HepG2 (cell line): Measurements from ENCODE around the gene SBDS. TPM values are rescaled to one million over a fixed set of nuclear protein-coding genes. Genes with fewer than 3 reads are reported as not detected.
"Not testable (repeated sequence)": the region's sequence is repeated elsewhere in the genome, so short reads cannot be mapped to it uniquely, and the experiment has no call there.

Experiments used
- ATF1 ChIP-seq: IDR thresholded peaks from 2 replicates; pipeline ENCODE4 v1.6.1; 2016; ENCODE audit warnings: mild to moderate bottlenecking, control low read depth
- CAMTA2 ChIP-seq: sonication (generic); formaldehyde crosslinking; IDR thresholded peaks from 2 replicates; pipeline ENCODE4 v1.4.0; 2020; ENCODE audit warnings: mild to moderate bottlenecking, missing genetic modification reagents, borderline replicate concordance
- FOXK2 ChIP-seq: fragments of 450-650 bp; IDR thresholded peaks from 2 replicates; pipeline ENCODE4 v1.6.1; 2016
- FOXP1 ChIP-seq, 2 experiments: fragments of 450-650 bp in 1 of 2; IDR thresholded peaks; 2 replicates each; pipeline ENCODE4 v1.6.1; 2017 to 2018; ENCODE audit warnings: antibody characterized with exemption in 1 of 2
- HCFC1 ChIP-seq: fragments of 150-350 bp; IDR thresholded peaks from 2 replicates; pipeline ENCODE4 v1.6.1; 2014; ENCODE audit warnings: low read depth, low read length
- HMGXB4 ChIP-seq, 2 experiments: sonication (generic) in 1 of 2; formaldehyde crosslinking in 1 of 2; IDR thresholded peaks; 2 replicates each; pipeline versions ENCODE4 v1.4.0 to v1.6.1; 2018 to 2020; ENCODE audit warnings: missing genetic modification reagents in 2 of 2, borderline replicate concordance in 1 of 2, low read depth in 1 of 2, mild to moderate bottlenecking in 1 of 2, missing biosample characterization in 1 of 2
- HOXA5 ChIP-seq: sonication (generic); formaldehyde crosslinking; IDR thresholded peaks from 2 replicates; pipeline ENCODE4 v1.4.0; 2020; ENCODE audit warnings: missing genetic modification reagents
- IRF2 ChIP-seq: IDR thresholded peaks from 2 replicates; pipeline ENCODE4 v1.6.1; 2018; ENCODE audit warnings: missing genetic modification reagents, missing compliant biosample characterization
- KAT7 ChIP-seq: IDR thresholded peaks from 2 replicates; pipeline ENCODE4 v1.6.1; 2018; ENCODE audit warnings: borderline replicate concordance, missing compliant biosample characterization
- KLF11 ChIP-seq: IDR thresholded peaks from 2 replicates; pipeline ENCODE4 v1.6.1; 2016; ENCODE audit warnings: missing compliant biosample characterization
- MAX ChIP-seq: IDR thresholded peaks from 2 replicates; pipeline ENCODE4 v1.6.1; 2012; ENCODE audit warnings: inconsistent platforms
- MED13 ChIP-seq: sonication (generic); formaldehyde crosslinking; IDR thresholded peaks from 2 replicates; pipeline ENCODE4 v1.5.0; 2020; ENCODE audit warnings: missing genetic modification reagents
- MEIS2 ChIP-seq: sonication (generic); formaldehyde crosslinking; IDR thresholded peaks from 2 replicates; pipeline ENCODE4 v1.9.0; 2021; ENCODE audit warnings: mild to moderate bottlenecking, missing genetic modification reagents
- MTA1 ChIP-seq: sonication (generic); formaldehyde crosslinking; IDR thresholded peaks from 2 replicates; pipeline ENCODE4 v1.4.0; 2020; ENCODE audit warnings: missing genetic modification reagents, mild to moderate bottlenecking, borderline replicate concordance
- NCOA1 ChIP-seq: sonication (generic); formaldehyde crosslinking; IDR thresholded peaks from 2 replicates; pipeline ENCODE4 v1.9.0; 2021; ENCODE audit warnings: missing genetic modification reagents
- POLR2G ChIP-seq: fragments of 200-400 bp; formaldehyde crosslinking; IDR thresholded peaks from 2 replicates; pipeline ENCODE4 v1.6.1; 2018; ENCODE audit warnings: mild to moderate bottlenecking, low read depth, low read length, moderate library complexity
- RFX5 ChIP-seq: IDR thresholded peaks from 2 replicates; pipeline ENCODE4 v1.6.1; 2011; ENCODE audit warnings: low read depth, low read length, improper control_type of control experiment
- SP1 ChIP-seq, 2 experiments: fragments of 450-650 bp in 1 of 2; sonication (generic) in 1 of 2; formaldehyde crosslinking in 1 of 2; IDR thresholded peaks; 2 replicates each; pipeline versions ENCODE4 v1.4.0 to v1.6.1; 2016 to 2020; ENCODE audit warnings: missing genetic modification reagents in 1 of 2
- SP5 ChIP-seq: IDR thresholded peaks from 2 replicates; pipeline ENCODE4 v1.6.1; 2016; ENCODE audit warnings: low read depth, borderline replicate concordance
- ZNF589 ChIP-seq: sonication (generic); formaldehyde crosslinking; conservative IDR thresholded peaks from 2 replicates; pipeline ENCODE4 v1.8.0; 2022; ENCODE audit warnings: mild to moderate bottlenecking, moderate library complexity, missing genetic modification reagents
- polyA plus RNA-seq, 8 experiments: library from polyadenylated mRNA; depleted of rRNA in 3 of 8; stranded (reverse) in 7 of 8; unstranded in 1 of 8; fragments of >200 nt; fragmentation: Illumina TruSeq in 4 of 8; extraction: Trizol in 4 of 8; gene quantifications; 2 replicates each; pipeline versions ENCODE4 v1.2.1 to v1.2.3, GENCODE V29; 2011 to 2016; ENCODE audit warnings: low read depth in 4 of 8, missing spikeins in 1 of 8, mixed read lengths in 1 of 8; ENCODE audit not compliant: insufficient read depth in 1 of 8
- total RNA-seq, 5 experiments: library from RNA; depleted of rRNA; stranded (reverse); fragments of >200 nt; fragmentation: Illumina TruSeq; extraction: Trizol; gene quantifications; 2 replicates each; pipeline ENCODE4 v1.2.3, GENCODE V29; 2016; ENCODE audit warnings: low read depth in 1 of 5
- TF ChIP-seq, protein P1 (sequence below): sonication (generic); formaldehyde crosslinking; IDR thresholded peaks from 2 replicates; pipeline ENCODE4 v1.4.0; 2020; ENCODE audit warnings: mild to moderate bottlenecking, missing genetic modification reagents
- TF ChIP-seq, protein P2 (sequence below): sonication (generic); formaldehyde crosslinking; IDR thresholded peaks from 2 replicates; pipeline ENCODE4 v1.4.0; 2020; ENCODE audit warnings: missing genetic modification reagents
- TF ChIP-seq, protein P3 (sequence below): sonication (generic); formaldehyde crosslinking; IDR thresholded peaks from 2 replicates; pipeline ENCODE4 v1.5.0; 2020; ENCODE audit warnings: missing genetic modification reagents
- TF ChIP-seq, protein P4 (sequence below): sonication (generic); formaldehyde crosslinking; IDR thresholded peaks from 2 replicates; pipeline ENCODE4 v1.8.1; 2023; ENCODE audit warnings: missing genetic modification reagents, mild to moderate bottlenecking, borderline replicate concordance

Gene SBDS
- total and polyA plus RNA-seq, 2 of the 13 experiments (the other 11 are each of a cell fraction or from before 2014, with no cell fraction given): 39.1 to 79.3 TPM

DNA sequence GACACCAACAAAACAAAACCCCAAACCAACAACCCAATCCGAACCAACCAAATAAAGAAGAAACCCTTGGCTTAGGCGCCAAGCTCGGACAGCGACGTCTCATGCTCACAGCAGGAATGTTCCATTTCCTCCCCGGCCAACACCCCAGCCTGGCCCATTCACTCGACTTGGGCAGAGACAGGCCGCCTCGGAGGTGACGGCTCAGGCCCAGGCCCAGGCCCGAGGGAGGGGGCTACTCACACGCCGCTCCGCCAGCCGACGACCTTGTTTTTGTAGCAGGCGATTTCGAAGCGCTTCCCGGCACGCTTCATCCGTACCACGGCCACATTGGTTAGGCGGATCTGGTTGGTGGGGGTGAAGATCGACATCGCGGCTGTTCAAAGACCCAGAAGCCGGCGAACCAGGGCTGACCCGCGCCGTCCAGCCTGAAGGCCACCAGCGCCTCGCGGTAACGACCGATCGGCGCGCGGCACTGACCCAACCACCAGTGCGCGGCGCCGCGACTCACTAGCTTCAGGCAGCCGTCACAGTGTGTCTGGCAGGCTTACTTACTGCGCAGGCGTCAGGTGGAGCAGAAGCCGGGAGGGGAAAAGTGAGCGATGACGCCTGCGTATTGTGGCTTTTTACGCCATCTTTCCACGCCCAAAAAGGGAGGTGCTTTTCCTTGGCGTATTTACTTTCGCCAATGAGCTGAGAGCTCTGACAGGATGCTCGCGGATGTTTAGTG lies at the start of gene SBDS (continued):
- TF ChIP-seq RFX5 (0 out of 2 replicates have a peak, but pooled peaks have one; percentile 30), KLF11 (CRISPR knock-in tag) (peak; percentile 70; the same call in 1 of the 2 replicates), ATF1 (CRISPR knock-in tag) (peak; percentile 67), HOXA5 (CRISPR knock-in tag) (peak; percentile 70; the same call in 1 of the 2 replicates), FOXK2 (peak; percentile 98), SP5 (peak; percentile 47; the same call in 1 of the 2 replicates), HMGXB4 (CRISPR knock-in tag; IDR thresholded peaks at IDR 0.05; ENCODE audit: borderline replicate concordance in 1 of 2, low read depth in 1 of 2) (peak; percentile 61 to 90; a peak in 3 of 4 replicates), SP1 (CRISPR knock-in tag; IDR thresholded peaks at IDR 0.05) (peak; percentile 78), KAT7 (peak; percentile 44; the same call in 1 of the 2 replicates), IRF2 (peak; percentile 57), HCFC1 (peak; percentile 56; the same call in 1 of the 2 replicates), NCOA1 (CRISPR knock-in tag) (0 out of 2 replicates have a peak, but pooled peaks have one; percentile 75), ZNF589 (CRISPR knock-in tag) (0 out of 2 replicates have a peak, but pooled peaks have one; percentile 30), MED13 (CRISPR knock-in tag) (0 out of 2 replicates have a peak, but pooled peaks have one; percentile 73), MAX (peak; percentile 72), CAMTA2 (CRISPR knock-in tag) (peak; percentile 62; the same call in 1 of the 2 replicates), MTA1 (CRISPR knock-in tag) (peak; percentile 34; the same call in 1 of the 2 replicates), MEIS2 (peak; percentile 63), FOXP1 (CRISPR knock-in tag; IDR thresholded peaks at IDR 0.05) (peak; percentile 34; the same call in 1 of the 2 replicates), POLR2G (peak; percentile 90)
- TF ChIP-seq, protein P1, sequence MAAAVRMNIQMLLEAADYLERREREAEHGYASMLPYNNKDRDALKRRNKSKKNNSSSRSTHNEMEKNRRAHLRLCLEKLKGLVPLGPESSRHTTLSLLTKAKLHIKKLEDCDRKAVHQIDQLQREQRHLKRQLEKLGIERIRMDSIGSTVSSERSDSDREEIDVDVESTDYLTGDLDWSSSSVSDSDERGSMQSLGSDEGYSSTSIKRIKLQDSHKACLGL (CRISPR knock-in tag): 0 out of 2 replicates have a peak, but pooled peaks have one; percentile 16
- TF ChIP-seq, protein P2, sequence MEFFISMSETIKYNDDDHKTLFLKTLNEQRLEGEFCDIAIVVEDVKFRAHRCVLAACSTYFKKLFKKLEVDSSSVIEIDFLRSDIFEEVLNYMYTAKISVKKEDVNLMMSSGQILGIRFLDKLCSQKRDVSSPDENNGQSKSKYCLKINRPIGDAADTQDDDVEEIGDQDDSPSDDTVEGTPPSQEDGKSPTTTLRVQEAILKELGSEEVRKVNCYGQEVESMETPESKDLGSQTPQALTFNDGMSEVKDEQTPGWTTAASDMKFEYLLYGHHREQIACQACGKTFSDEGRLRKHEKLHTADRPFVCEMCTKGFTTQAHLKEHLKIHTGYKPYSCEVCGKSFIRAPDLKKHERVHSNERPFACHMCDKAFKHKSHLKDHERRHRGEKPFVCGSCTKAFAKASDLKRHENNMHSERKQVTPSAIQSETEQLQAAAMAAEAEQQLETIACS (CRISPR knock-in tag): peak; percentile 79
- TF ChIP-seq, protein P3, sequence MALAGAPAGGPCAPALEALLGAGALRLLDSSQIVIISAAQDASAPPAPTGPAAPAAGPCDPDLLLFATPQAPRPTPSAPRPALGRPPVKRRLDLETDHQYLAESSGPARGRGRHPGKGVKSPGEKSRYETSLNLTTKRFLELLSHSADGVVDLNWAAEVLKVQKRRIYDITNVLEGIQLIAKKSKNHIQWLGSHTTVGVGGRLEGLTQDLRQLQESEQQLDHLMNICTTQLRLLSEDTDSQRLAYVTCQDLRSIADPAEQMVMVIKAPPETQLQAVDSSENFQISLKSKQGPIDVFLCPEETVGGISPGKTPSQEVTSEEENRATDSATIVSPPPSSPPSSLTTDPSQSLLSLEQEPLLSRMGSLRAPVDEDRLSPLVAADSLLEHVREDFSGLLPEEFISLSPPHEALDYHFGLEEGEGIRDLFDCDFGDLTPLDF (CRISPR knock-in tag): 0 out of 2 replicates have a peak, but pooled peaks have one; percentile 23
- TF ChIP-seq, protein P4, sequence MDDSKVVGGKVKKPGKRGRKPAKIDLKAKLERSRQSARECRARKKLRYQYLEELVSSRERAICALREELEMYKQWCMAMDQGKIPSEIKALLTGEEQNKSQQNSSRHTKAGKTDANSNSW (CRISPR knock-in tag): peak; percentile 58; the same call in 1 of the 2 replicates
- not testable (repeated sequence) for TF ChIP-seq SP1, FOXP1 (IDR thresholded peaks at IDR 0.05)
